ENCODE results near the gene MYADML2. TPM values are rescaled to one million over a fixed set of nuclear protein-coding genes. Genes with fewer than 3 reads are reported as not detected.

The MYADML2 gene
- total RNA-seq, 1 experiment from 2014 or later: not detected

- no peaks in the 10 kb centered on the region for H3F3A ChIP-seq (ENCODE audit: low read length, unreplicated experiment)
- no peaks in the 10 kb centered on the region for H3K79me2 ChIP-seq (ENCODE audit: low read length)
- TF ChIP-seq EZH2 (IDR thresholded peaks at IDR 0.05; ENCODE audit: low read length, unreplicated experiment) (no peak), CTCF (conservative IDR thresholded peaks at IDR 0.05; ENCODE audit: low read depth, low read length) (no peak), EZH2phosphoT487 (IDR thresholded peaks at IDR 0.05; ENCODE audit: borderline replicate concordance, low read length) (no peak)
- H3K9ac ChIP-seq (ENCODE audit: low read length): no peak overlapping the region
- POLR2A ChIA-PET (ENCODE audit: unreplicated experiment): no interaction called here
- DNase-seq: no peak
- H3K9me3 ChIP-seq (ENCODE audit: low read length): no peaks in the 10 kb centered on the region
- BruUV-seq (replicated peaks): no TSS peak
- H2AFZ ChIP-seq (ENCODE audit: low read length): no peak overlapping the region
- H3K27ac ChIP-seq (ENCODE audit: low read length): no peak overlapping the region
- H3K27me3 ChIP-seq (ENCODE audit: low read length): peaks cover 22% of the 10 kb centered on the region
- no peak for ATAC-seq
- H4K20me1 ChIP-seq (ENCODE audit: low read length): no peaks in the 10 kb centered on the region
- no peaks in the 10 kb centered on the region for H3K9me2 ChIP-seq (replicated peaks; ENCODE audit: low read length)
- no peaks in the 10 kb centered on the region for H3K4me1 ChIP-seq (ENCODE audit: insufficient read depth, low read length)
- H3K36me3 ChIP-seq (ENCODE audit: low read depth, low read length): no peaks in the 10 kb centered on the region
- H3K4me2 ChIP-seq (ENCODE audit: low read length): no peak overlapping the region
- CTCF ChIA-PET: no interaction called here
- intact Hi-C loops (cut with micrococcal nuclease): no loop called here
- H3K4me3 ChIP-seq (ENCODE audit: low read length): no peak overlapping the region
Observed at GRCh38 chr17:81956607-81957589, 9.9 kb upstream of the MYADML2 start.

DNA sequence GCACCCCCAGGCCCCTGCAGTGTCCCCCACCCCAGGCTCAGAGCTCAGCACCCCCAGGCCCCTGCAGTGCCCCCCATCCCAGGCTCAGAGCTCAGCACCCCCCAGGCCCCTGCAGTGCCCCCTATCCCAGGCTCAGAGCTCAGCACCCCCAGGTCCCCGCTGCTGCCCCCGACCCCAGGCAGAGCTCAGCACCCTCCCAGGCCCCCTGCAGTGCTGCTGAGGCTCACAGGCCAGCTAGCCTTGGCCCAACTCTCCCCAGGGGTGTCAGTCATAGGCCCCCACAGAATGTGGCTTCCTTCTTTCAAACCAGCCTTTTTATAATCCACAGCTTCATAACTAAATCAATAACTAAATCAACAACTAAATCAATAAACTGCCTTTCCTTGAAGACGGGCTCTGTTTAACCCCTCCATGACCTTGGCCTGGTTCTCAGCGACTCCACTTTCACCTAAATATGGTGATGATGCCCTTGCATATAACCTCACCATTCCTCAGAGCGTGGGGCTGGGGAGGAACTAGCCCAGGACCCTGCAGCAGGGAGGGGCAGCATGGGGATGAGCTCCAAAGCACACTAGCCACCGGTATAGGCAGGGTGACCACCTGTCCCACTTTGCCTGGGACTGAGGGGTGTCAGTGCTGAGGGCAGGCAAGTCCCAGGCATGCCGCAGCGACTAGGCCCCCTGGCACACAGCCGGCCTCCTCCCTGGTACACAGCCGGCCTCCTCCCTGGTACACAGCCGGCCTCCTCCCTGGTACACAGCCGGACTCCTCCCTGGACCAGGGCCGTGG lies 8.9 kb upstream of the MYADML2 start:
- TF ChIP-seq EZH2 (IDR thresholded peaks at IDR 0.05; ENCODE audit: low read length, unreplicated experiment) (no peak), EZH2phosphoT487 (IDR thresholded peaks at IDR 0.05; ENCODE audit: borderline replicate concordance, low read length) (no peak), CTCF (conservative IDR thresholded peaks at IDR 0.05; ENCODE audit: low read depth, low read length) (no peak)
- no peaks in the 10 kb centered on the region for H3F3A ChIP-seq (ENCODE audit: low read length, unreplicated experiment)
- H2AFZ ChIP-seq (ENCODE audit: low read length): no peak overlapping the region
- CTCF ChIA-PET: no interaction called here
- no peaks in the 10 kb centered on the region for H3K4me1 ChIP-seq (ENCODE audit: insufficient read depth, low read length)
- H3K27me3 ChIP-seq (ENCODE audit: low read length): peaks cover 22% of the 10 kb centered on the region
- POLR2A ChIA-PET (ENCODE audit: unreplicated experiment): no interaction called here
- no peak for ATAC-seq
- H3K27ac ChIP-seq (ENCODE audit: low read length): no peak overlapping the region
- no peak for DNase-seq
- no peak overlapping the region for H3K4me2 ChIP-seq (ENCODE audit: low read length)
- intact Hi-C loops (cut with micrococcal nuclease): no loop called here
- no peak overlapping the region for H3K4me3 ChIP-seq (ENCODE audit: low read length)
- no TSS peak for BruUV-seq (replicated peaks)
- H3K79me2 ChIP-seq (ENCODE audit: low read length): no peaks in the 10 kb centered on the region
- H3K9me2 ChIP-seq (replicated peaks; ENCODE audit: low read length): no peaks in the 10 kb centered on the region
- H4K20me1 ChIP-seq (ENCODE audit: low read length): no peaks in the 10 kb centered on the region
- no peaks in the 10 kb centered on the region for H3K36me3 ChIP-seq (ENCODE audit: low read depth, low read length)
- no peaks in the 10 kb centered on the region for H3K9me3 ChIP-seq (ENCODE audit: low read length)
- no peak overlapping the region for H3K9ac ChIP-seq (ENCODE audit: low read length)
